Measurements from ENCODE around the gene HCCS.
"Not testable (repeated sequence)": the region's sequence is repeated elsewhere in the genome, so short reads cannot be mapped to it uniquely, and the experiment has no call there.

Gene HCCS

DNA sequence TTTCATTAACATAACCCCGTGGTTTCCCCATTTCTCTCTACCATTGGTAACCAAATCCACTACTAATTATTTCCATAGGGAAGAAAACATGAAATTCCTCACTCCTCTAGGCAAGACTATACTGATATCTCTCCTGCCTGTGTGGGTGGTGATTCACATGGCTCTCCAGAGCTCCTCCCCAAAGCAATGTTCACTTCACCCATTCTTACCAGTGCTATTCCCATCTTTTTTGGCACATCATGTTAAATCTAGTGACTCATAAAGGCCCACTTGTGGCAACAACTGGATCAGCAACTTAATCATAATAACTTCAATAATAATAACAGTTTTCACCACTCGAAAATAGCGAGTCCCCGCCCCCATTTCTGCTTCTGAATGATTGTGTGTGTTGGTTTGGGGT is 6.1 kb upstream of the HCCS start:
- Mint-ChIP-seq H3K9me3 (no peaks in the 10 kb centered on the region), H3K27me3 (ENCODE audit: low read depth) (no peaks in the 10 kb centered on the region), H3K36me3 (ENCODE audit: low read depth) (no peaks in the 10 kb centered on the region)

DNA sequence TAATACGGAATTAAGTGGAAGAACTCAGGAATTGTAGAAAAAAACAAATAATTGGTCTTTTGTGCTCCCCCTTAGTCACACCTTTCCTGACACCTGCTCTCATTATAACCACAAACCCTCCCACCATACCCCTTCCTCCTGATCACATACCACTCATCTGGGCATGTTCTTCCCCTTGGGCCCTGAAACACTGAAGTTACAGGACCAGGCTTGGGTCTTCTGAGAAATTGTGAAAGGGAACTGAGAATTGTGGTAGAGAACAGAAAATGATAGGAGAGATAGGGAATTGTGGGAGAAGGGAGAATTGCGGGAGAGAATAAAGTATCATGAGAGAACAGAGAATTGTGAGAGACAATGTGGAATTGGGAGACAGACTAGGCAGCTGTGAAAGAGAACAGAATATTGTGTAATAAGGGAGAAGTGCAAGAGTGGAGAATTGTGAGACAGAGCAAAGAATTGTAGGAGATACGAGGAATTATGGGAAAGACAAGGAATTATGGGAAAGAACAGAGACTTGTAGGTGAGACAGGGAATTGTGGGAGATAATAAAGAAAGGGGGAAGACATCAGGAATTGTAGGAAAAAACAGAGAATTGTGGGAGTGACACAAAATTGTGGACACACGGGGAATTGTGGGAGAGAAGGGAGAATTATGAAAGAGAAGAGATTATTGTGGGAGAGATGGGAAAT is 2.7 kb upstream of the HCCS start:
- peaks cover 6% of the 10 kb centered on the region for H3K4me1 Mint-ChIP-seq (ENCODE audit: low read depth)
- no peaks in the 10 kb centered on the region for H3K36me3 Mint-ChIP-seq (ENCODE audit: low read depth)
- H3K4me3 Mint-ChIP-seq: no peak overlapping the region
- H3K9me3 Mint-ChIP-seq: no peaks in the 10 kb centered on the region
- H3K27me3 Mint-ChIP-seq (ENCODE audit: low read depth): no peaks in the 10 kb centered on the region
- H3K27ac Mint-ChIP-seq: no peak overlapping the region

More for the DNA sequence above, 6.1 kb upstream of the HCCS start:
- Mint-ChIP-seq H3K27ac (no peak overlapping the region), H3K4me3 (no peak overlapping the region), H3K4me1 (ENCODE audit: low read depth) (no peaks in the 10 kb centered on the region)

DNA sequence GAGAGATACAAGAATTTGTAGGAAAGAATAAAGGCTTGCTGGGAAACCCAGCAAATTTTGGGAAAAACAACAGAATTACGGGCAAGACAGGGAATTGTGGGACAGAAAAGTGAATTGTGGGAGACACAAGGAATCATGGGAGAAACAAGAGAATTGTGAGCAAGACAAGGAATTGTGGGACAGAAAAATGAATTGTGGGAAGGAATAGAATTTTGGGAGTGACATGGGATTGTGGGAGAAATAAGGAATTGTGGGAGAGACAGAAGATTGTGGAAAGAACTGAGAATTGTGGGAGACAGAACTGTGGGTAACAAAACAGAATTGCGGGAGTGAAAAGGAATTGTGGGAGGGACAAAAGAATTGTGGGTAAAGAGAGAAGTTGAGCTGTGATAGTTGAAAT is 1.2 kb upstream of the HCCS start:
- Mint-ChIP-seq H3K9me3 (no peaks in the 10 kb centered on the region), H3K27ac (no peak overlapping the region), H3K4me1 (ENCODE audit: low read depth) (peaks cover 13% of the 10 kb centered on the region), H3K27me3 (ENCODE audit: low read depth) (no peaks in the 10 kb centered on the region), H3K4me3 (no peak overlapping the region), H3K36me3 (ENCODE audit: low read depth) (peaks cover 3% of the 10 kb centered on the region)

DNA sequence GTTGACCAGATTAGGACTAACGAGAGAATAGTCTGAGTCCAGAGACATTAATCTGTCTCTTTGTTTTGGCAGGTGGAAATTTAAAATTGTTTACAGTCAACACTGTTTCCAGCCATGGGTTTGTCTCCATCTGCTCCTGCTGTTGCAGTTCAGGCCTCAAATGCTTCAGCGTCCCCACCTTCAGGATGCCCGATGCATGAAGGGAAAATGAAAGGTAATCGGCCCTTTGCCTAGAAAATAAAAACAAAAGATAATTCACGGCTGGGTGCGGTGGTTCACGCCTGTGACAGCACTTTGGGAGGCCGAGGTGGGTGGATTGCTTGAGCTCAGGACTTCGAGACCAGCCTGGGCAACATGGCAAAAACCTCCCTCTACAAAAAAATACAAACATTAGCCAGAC is 815 bp downstream of the HCCS start:
- H3K4me1 Mint-ChIP-seq (ENCODE audit: low read depth): peaks cover 13% of the 10 kb centered on the region
- H3K4me3 Mint-ChIP-seq: no peak overlapping the region
- H3K27me3 Mint-ChIP-seq (ENCODE audit: low read depth): no peaks in the 10 kb centered on the region
- peak overlapping the region; percentile 97 for H3K27ac Mint-ChIP-seq
- H3K36me3 Mint-ChIP-seq (ENCODE audit: low read depth): peaks cover 7% of the 10 kb centered on the region
- no peaks in the 10 kb centered on the region for H3K9me3 Mint-ChIP-seq

DNA sequence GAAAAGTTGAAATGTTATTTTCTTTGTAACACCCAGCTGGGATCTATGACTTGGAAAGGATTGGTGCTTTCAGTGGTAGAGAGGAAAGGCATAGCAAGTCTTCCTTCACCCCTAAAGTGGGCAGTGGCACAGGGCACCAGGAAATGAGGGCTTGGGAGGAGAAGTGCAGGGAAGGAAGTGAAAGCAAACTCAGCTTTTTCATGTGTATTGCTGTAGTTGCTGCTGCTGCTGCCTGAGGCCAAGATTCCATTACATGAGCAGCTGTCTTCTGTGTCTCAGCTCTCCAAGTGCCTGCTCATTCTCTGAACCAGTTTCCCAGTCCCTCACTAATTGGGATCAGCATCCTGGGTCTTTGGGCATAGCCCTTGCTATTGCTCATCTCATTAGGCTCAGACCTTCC is 2.6 kb downstream of the HCCS start:
- Mint-ChIP-seq H3K36me3 (ENCODE audit: low read depth) (peaks cover 11% of the 10 kb centered on the region), H3K27ac (peak overlapping the region; percentile 75), H3K9me3 (no peaks in the 10 kb centered on the region), H3K27me3 (ENCODE audit: low read depth) (no peaks in the 10 kb centered on the region), H3K4me3 (peak overlapping the region; percentile 45), H3K4me1 (ENCODE audit: low read depth) (peaks cover 13% of the 10 kb centered on the region)

DNA sequence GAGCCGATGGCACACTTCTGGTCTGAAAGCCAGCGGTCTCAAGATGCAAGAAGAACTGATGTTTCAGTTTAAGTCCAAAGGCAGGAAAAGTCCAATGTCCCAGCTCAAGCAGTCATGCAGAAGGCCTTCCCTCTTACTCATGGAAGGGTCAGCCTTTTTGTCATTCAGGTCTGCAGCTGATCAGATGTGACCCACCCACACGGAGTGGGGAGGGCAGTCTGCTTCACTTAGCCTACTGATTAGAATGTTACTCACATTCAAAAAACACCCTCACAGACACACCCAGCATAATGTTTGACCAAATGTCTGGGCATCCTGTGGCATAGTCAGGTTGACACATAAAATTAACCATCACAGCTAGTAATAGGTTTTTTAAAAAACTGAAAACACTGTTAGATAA is 6.6 kb downstream of the HCCS start:
- Mint-ChIP-seq H3K4me3 (no peak overlapping the region), H3K4me1 (ENCODE audit: low read depth) (peaks cover 11% of the 10 kb centered on the region), H3K9me3 (no peaks in the 10 kb centered on the region), H3K27ac (no peak overlapping the region), H3K27me3 (ENCODE audit: low read depth) (no peaks in the 10 kb centered on the region), H3K36me3 (ENCODE audit: low read depth) (peaks cover 25% of the 10 kb centered on the region)

DNA sequence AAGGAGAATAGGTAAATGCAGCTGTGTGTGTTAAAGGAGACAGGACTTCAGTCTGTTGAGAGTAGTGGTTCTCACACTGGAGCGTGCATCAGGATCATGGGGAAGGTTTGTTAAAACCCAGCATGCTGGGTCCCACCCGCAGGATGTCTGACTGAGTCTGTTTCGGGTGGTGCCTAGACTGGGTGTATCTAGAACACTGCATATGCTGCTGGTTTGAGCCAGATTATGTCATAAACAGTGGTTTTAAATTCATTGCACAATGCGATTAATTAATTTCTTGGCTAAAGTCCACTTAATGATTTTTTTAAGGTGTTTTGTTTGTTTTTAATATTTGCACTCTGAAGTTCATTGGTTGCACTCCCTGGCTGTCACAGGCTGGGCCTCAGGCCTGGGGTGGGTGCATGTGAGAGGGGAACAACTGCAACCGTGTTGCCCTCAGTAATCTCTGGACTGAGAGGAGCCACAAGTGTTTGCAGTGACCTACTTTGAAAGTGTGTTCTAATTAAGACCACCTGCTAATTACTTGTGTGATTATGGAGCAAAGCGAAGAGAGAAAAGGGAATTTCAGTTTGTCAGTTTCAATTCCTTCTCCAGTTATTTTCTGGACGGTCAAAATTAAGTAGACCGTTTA is 8.3 kb downstream of the HCCS start:
- Mint-ChIP-seq H3K36me3 (ENCODE audit: low read depth) (peaks cover 25% of the 10 kb centered on the region), H3K4me1 (ENCODE audit: low read depth) (no peaks in the 10 kb centered on the region), H3K4me3 (no peak overlapping the region), H3K9me3 (no peaks in the 10 kb centered on the region), H3K27ac (no peak overlapping the region), H3K27me3 (ENCODE audit: low read depth) (no peaks in the 10 kb centered on the region)

DNA sequence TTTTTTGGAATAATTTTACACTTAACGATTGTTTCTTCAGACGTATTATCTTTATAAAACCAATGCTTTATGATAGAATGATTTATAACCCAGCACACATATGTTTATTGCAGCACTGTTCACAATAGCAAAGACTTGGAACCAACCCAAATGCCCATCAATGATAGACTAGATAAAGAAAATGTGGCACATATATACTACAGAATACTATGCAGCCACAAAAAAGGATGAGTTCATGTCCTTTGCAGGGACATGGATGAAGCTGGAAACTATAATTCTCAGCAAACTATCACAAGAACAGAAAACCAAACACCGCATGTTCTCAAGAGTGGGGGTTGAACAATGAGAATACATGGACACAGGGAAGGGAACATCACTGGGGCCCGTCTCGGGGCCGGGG is 12.0 kb downstream of the HCCS start:
- not testable (repeated sequence) for H3K9me3 Mint-ChIP-seq; H3K4me3 Mint-ChIP-seq; H3K4me1 Mint-ChIP-seq (ENCODE audit: low read depth); H3K27ac Mint-ChIP-seq; H3K27me3 Mint-ChIP-seq (ENCODE audit: low read depth)
- peaks cover 17% of the 10 kb centered on the region for H3K36me3 Mint-ChIP-seq (ENCODE audit: low read depth)

DNA sequence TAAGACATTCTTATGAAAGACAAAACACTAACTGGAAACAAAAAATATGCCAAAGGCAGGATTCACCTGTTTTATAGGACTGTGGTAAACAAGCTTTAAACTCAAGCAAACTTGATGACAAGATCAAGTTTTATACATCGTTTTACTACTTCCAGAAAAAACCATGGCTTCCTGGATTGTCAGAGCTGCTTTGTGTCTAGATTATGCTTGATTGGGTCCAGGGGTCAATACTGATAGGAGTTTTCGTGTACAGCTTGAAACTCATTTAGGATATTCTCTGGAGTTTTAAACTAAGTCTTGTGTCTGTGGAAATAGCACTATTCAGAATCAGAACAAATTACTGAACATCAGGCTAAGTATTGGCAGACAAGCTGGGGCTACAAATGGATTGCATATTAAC is 13.0 kb downstream of the HCCS start:
- H3K4me1 Mint-ChIP-seq (ENCODE audit: low read depth): no peaks in the 10 kb centered on the region
- H3K9me3 Mint-ChIP-seq: no peaks in the 10 kb centered on the region
- peaks cover 14% of the 10 kb centered on the region for H3K36me3 Mint-ChIP-seq (ENCODE audit: low read depth)
- H3K27me3 Mint-ChIP-seq (ENCODE audit: low read depth): no peaks in the 10 kb centered on the region
- no peak overlapping the region for H3K4me3 Mint-ChIP-seq
- no peak overlapping the region for H3K27ac Mint-ChIP-seq

DNA sequence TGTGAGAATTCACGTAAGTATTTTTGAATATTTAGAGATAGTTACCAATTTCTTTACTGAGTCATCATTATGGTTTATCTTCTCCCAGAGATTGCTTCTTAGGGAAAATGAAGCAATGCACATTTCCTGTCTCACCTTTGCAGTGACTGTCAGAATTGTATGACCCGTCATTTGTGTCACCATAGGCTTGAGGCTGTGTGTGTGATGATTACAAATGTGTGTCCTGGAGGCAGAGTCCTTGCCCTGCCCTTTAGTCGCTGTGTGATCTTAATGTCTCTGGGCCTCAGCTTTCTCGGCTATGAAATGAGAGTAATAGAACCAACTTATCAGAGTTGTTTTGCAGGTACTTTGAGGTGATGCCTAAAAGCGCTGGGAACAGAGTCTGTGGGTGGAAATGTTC is 13.9 kb downstream of the HCCS start:
- Mint-ChIP-seq H3K4me1 (ENCODE audit: low read depth) (no peaks in the 10 kb centered on the region), H3K9me3 (no peaks in the 10 kb centered on the region), H3K27me3 (ENCODE audit: low read depth) (no peaks in the 10 kb centered on the region), H3K4me3 (no peak overlapping the region), H3K36me3 (ENCODE audit: low read depth) (peaks cover 10% of the 10 kb centered on the region), H3K27ac (no peak overlapping the region)

DNA sequence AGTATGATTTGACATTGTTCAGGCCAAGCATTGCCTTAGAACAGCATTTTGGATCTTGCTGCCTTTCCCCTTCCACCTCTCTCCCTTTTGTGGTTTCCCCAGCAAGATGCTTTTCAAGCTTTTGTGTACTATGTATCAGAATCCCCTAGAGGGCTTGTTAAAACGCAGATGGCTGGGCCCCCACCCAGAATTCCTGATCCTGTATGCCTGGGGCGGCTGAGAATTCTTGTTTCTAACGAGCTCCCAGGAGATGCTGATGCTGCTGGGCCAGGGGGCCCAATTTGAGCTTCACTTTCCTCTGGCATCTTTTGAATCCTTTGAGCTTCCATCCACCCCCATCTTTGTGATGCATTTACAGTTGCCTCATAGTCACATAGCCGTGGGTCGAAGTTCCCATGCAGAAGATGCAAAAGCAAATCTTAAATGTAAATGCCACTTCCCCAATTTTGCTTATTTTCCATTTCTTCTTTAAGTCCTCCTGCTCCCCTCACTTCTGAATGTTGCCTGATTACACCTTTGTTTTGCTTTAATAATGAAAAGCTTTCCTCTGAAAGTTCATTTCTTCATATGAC is 18.5 kb downstream of the HCCS start:
- H3K4me1 Mint-ChIP-seq (ENCODE audit: low read depth): no peaks in the 10 kb centered on the region
- H3K27ac Mint-ChIP-seq: no peak overlapping the region
- H3K9me3 Mint-ChIP-seq: no peaks in the 10 kb centered on the region
- no peaks in the 10 kb centered on the region for H3K36me3 Mint-ChIP-seq (ENCODE audit: low read depth)
- no peak overlapping the region for H3K4me3 Mint-ChIP-seq
- H3K27me3 Mint-ChIP-seq (ENCODE audit: low read depth): no peaks in the 10 kb centered on the region

DNA sequence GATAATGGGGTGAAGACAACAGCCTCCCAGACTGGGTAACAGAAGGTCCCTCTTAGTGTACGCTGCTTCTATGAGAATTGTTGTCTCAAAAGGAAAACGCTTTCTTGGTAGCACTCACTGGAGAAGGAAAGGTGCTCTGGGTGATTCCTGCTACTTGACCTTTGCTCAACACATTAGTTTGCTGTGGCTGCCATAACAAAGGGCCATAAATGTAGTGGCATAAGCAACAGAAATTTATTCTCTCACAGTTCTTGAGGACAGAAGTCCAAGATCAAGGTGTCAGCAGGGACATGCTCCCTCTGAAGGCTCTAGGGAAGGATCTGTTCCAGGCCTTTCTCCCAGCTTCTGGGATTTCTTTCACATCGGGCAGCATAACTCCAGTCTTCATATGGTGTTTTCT is 19.0 kb downstream of the HCCS start:
- no peaks in the 10 kb centered on the region for H3K27me3 Mint-ChIP-seq (ENCODE audit: low read depth)
- no peak overlapping the region for H3K27ac Mint-ChIP-seq
- no peaks in the 10 kb centered on the region for H3K9me3 Mint-ChIP-seq
- no peaks in the 10 kb centered on the region for H3K36me3 Mint-ChIP-seq (ENCODE audit: low read depth)
- no peak overlapping the region for H3K4me3 Mint-ChIP-seq
- no peaks in the 10 kb centered on the region for H3K4me1 Mint-ChIP-seq (ENCODE audit: low read depth)

DNA sequence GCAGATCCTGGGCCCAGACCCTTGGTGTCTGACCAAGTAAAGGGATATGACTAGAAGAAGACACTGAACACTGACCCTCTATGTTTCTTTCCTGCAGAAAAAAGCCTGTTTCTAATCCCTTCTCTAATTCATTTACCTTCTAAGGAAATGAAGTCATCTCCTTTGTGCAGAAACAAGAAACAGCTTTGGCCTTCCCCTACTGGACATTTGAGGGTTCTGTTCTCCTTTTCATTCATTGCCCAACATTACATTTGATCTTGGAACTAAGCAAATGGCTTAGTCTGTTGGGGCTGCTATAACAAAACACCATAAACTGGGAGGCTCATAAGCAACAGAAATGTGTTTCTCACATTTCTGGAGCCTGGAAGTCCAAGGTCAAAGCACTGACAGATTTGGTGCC is 20.0 kb downstream of the HCCS start:
- H3K4me3 Mint-ChIP-seq: no peak overlapping the region
- no peaks in the 10 kb centered on the region for H3K9me3 Mint-ChIP-seq
- no peak overlapping the region for H3K27ac Mint-ChIP-seq
- H3K36me3 Mint-ChIP-seq (ENCODE audit: low read depth): no peaks in the 10 kb centered on the region
- no peaks in the 10 kb centered on the region for H3K4me1 Mint-ChIP-seq (ENCODE audit: low read depth)
- no peaks in the 10 kb centered on the region for H3K27me3 Mint-ChIP-seq (ENCODE audit: low read depth)

DNA sequence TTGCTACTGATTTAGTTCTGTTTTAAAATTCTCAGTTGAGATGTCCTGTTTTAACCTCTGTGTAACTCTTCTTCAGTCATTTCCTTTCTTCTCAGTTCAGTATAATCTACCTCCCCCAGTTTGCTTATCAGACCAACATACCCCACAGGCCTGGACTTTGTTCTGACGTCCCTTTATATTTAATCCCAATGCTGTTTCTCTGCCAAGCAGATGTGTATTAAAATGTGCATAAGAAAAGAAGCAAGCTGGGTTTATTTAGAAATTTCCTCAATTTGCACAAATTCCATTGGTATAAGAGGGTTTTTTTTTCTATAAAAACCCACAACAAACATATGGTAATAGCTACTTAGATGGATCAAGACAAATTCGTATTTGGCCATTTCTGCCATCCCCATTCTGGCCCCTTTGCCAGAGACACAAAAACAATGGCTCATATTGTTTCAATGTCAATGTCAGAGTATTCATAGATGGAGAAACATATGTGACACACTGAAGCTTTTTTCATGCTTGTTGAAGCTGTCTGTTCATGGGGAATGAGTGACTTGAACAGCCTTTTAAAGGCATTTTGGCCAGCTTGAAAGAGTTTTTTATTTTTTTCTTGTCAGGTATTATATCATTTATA is 24.5 kb downstream of the HCCS start:
- Mint-ChIP-seq H3K27ac (no peak overlapping the region), H3K4me1 (ENCODE audit: low read depth) (no peaks in the 10 kb centered on the region), H3K9me3 (no peaks in the 10 kb centered on the region), H3K4me3 (no peak overlapping the region), H3K36me3 (ENCODE audit: low read depth) (no peaks in the 10 kb centered on the region), H3K27me3 (ENCODE audit: low read depth) (peaks cover 6% of the 10 kb centered on the region)

DNA sequence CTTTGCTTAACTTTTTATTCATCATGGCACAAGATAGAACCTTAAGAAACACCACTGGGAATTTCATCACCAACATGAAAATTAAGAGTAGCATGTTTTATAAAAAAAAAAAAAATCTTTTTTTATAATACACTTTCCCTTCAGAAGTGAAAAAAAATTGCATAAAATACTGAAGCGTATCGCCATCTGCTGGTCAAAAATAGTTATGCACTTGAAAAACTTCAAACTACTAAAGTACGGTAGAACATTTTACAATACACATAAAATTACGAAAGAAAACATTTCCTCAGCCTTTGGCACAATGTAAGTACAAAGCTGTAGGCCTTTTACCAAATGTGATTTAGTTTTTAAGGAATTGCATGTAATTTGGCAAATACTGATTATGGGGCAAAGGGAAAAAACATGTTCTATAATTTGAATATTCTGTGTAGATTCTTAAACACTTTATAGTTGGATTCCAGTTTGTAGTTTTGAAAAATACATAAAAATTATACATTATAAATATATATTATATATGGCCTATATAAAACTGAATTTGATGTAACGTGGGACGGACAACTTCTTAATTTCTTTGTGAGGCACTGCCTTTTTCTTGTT is 26.5 kb downstream of the HCCS start:
- H3K36me3 Mint-ChIP-seq (ENCODE audit: low read depth): no peaks in the 10 kb centered on the region
- H3K27ac Mint-ChIP-seq: no peak overlapping the region
- no peaks in the 10 kb centered on the region for H3K4me1 Mint-ChIP-seq (ENCODE audit: low read depth)
- no peaks in the 10 kb centered on the region for H3K9me3 Mint-ChIP-seq
- H3K4me3 Mint-ChIP-seq: no peak overlapping the region
- peaks cover 6% of the 10 kb centered on the region for H3K27me3 Mint-ChIP-seq (ENCODE audit: low read depth)
